ENCODE results near the gene GABARAP. TPM values are rescaled to one million over a fixed set of nuclear protein-coding genes. Genes with fewer than 3 reads are reported as not detected.

The GABARAP gene
- total RNA-seq, 4 donors from 2014 or later: 446 to 840 (median 533) TPM

DNA sequence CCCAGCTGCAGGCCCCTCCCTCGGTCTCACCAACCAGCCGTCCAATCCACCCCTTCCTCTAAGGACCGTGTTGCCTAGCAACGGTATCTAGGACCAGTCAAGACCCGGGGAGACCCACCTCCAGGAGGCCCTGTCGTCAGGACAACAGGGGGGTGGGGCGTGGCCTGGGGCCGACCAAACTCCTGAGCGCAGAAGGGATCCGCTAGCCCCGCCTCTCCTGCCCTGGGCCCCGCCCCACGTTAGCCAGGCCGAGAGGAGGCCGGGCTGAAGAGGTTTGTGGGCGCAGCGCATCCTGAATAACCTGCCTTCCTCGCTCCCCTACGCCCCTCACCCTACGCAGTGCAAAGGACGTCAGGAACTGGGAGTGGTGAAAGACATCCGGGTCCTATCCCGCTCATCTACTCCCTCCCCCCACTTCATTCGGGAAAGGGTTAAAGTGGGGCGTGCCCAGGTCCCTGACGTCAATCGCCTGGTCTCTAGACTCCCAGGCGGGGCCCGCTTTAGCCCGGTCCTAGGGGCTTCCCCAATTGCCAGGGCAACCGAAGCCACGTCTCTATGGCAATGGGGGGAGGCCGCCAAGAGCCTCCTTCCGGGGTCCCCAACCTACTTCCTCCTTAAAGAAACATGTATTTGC, 37.3 kb downstream of the GABARAP start:
- Histone ChIP-seq H3K4me3 (peak overlapping the region; percentile 49), H3K27me3 (no peaks in the 10 kb centered on the region), H3K27ac (no peak overlapping the region), H3K36me3 (peaks cover 16% of the 10 kb centered on the region), H3K4me1 (peaks cover 14% of the 10 kb centered on the region), H3K9me3 (no peaks in the 10 kb centered on the region)
- TF ChIP-seq POLR2AphosphoS5 (IDR thresholded peaks at IDR 0.05): peak in 1 of 3 donors; percentile 45
- TF ChIP-seq POLR2A (IDR thresholded peaks at IDR 0.05): no peak
- no peak for TF ChIP-seq EP300 (IDR thresholded peaks at IDR 0.05)
- no peak for TF ChIP-seq CTCF (IDR thresholded peaks at IDR 0.05)
- 3% methylated on average over 29 of the region's 34 CpGs for WGBS
- peak; percentile 93 to 94 for DNase-seq (ENCODE audit: low spot score in 2 of 2)

GRCh38 chr17:7204336-7204735, 37.9 kb downstream of the GABARAP start:
- DNase-seq (ENCODE audit: low spot score in 2 of 2): peak in 1 of 2 donors; percentile 59
- Histone ChIP-seq H3K36me3 (peaks cover 16% of the 10 kb centered on the region), H3K27me3 (no peaks in the 10 kb centered on the region), H3K9me3 (no peaks in the 10 kb centered on the region), H3K4me1 (peaks cover 14% of the 10 kb centered on the region), H3K4me3 (peak overlapping the region; percentile 49), H3K27ac (no peak overlapping the region)
- TF ChIP-seq POLR2AphosphoS5 (IDR thresholded peaks at IDR 0.05) (no peak), POLR2A (IDR thresholded peaks at IDR 0.05) (no peak), CTCF (IDR thresholded peaks at IDR 0.05) (no peak), EP300 (IDR thresholded peaks at IDR 0.05) (no peak)
- WGBS: 65% methylated on average over 15 of the region's 15 CpGs

GRCh38 chr17:7203391-7203790, 38.9 kb downstream of the GABARAP start:
- DNase-seq (ENCODE audit: low spot score in 2 of 2): peak in 1 of 2 donors; percentile 61
- WGBS: 95% methylated on average over 14 of the region's 16 CpGs
- H3K36me3 ChIP-seq: peaks cover 16% of the 10 kb centered on the region

GRCh38 chr17:7196651-7197401, 45.4 kb downstream of the GABARAP start:
- Histone ChIP-seq H3K4me1 (no peaks in the 10 kb centered on the region), H3K9me3 (no peaks in the 10 kb centered on the region), H3K4me3 (no peak overlapping the region), H3K27me3 (no peaks in the 10 kb centered on the region), H3K36me3 (peaks cover 38% of the 10 kb centered on the region), H3K27ac (no peak overlapping the region)
- TF ChIP-seq POLR2A (IDR thresholded peaks at IDR 0.05) (no peak), EP300 (IDR thresholded peaks at IDR 0.05) (no peak), CTCF (IDR thresholded peaks at IDR 0.05) (no peak), POLR2AphosphoS5 (IDR thresholded peaks at IDR 0.05) (no peak)
- peak in 1 of 2 donors; percentile 53 for DNase-seq (ENCODE audit: low spot score in 2 of 2)
- 93% methylated on average over 22 of the region's 22 CpGs for WGBS

More at GRCh38 chr17:7203391-7203790, 38.9 kb downstream of the GABARAP start:
- no peak overlapping the region for H3K4me3 ChIP-seq
- no peaks in the 10 kb centered on the region for H3K27me3 ChIP-seq
- H3K27ac ChIP-seq: no peak overlapping the region
- no peaks in the 10 kb centered on the region for H3K9me3 ChIP-seq
- TF ChIP-seq CTCF (IDR thresholded peaks at IDR 0.05): no peak
- no peak for TF ChIP-seq EP300 (IDR thresholded peaks at IDR 0.05)
- no peak for TF ChIP-seq POLR2A (IDR thresholded peaks at IDR 0.05)
- TF ChIP-seq POLR2AphosphoS5 (IDR thresholded peaks at IDR 0.05): no peak
- H3K4me1 ChIP-seq: peaks cover 14% of the 10 kb centered on the region

DNA sequence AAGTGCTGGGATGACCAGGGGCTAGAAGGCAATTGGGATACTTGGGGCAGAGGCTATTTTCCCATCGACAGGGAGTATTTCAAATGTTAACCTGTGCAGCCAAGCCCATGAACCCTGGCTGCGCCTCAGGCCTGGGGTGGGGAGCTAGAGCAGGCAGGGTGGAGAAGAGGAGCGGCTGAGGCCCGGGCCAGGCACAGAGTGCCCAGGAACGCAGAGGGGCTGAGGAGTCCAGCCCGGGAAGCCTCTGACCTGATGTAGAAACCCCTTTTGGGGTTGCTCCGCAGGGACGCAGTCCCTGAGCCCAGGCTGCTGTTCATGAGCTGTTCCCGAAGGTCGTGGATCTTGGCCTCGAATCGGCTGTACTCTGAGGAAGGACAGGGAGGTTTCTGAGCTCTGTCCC, 46.3 kb downstream of the GABARAP start:
- DNase-seq (ENCODE audit: low spot score in 2 of 2): no peak
- TF ChIP-seq POLR2AphosphoS5 (IDR thresholded peaks at IDR 0.05) (no peak), POLR2A (IDR thresholded peaks at IDR 0.05) (no peak), EP300 (IDR thresholded peaks at IDR 0.05) (no peak), CTCF (IDR thresholded peaks at IDR 0.05) (no peak)
- no peak overlapping the region for H3K27ac ChIP-seq
- no peak overlapping the region for H3K4me3 ChIP-seq
- no peaks in the 10 kb centered on the region for H3K4me1 ChIP-seq
- H3K36me3 ChIP-seq: peaks cover 38% of the 10 kb centered on the region
- no peaks in the 10 kb centered on the region for H3K9me3 ChIP-seq
- no peaks in the 10 kb centered on the region for H3K27me3 ChIP-seq
- WGBS: 94% methylated on average over 12 of the region's 12 CpGs
